ENCODE data around the gene CORO2B. TPM values are rescaled to one million over a fixed set of nuclear protein-coding genes. Genes with fewer than 3 reads are reported as not detected.

The CORO2B gene
- total RNA-seq, 8 experiments from 2014 or later, result 2.1 to 28.3 (median 16.4) TPM

DNA sequence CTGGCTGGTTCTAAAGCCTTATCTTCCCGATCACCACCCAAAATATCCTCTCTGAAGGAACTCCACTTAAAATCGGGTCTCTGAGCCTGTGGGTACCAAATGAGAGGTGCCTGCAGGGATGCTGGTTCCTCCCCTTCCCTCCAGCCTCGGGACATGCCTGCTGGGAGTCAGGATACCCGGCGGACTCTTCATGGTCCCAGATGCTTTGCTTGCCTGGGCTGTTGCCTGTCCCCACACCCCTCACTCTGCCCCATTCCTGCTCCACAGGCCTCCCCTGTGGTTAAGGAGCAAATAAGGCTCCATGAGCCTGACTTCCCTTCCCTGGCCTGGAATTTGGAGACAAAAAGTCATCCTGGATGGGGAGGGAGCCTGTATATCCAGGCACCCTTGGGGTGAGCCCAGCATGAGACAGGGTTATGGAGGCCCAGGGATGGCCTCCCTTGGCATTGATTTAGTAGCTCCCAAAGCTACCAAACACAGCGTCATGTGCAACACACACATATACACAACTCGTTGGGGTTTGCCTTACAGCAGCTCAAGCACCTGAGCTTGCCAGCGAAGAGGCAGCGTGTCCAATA lies 12.3 kb upstream of the CORO2B start:
- in situ Hi-C loops (cut with MboI; ENCODE audit: low pct_unique_long_range_greater_than_20kb in 2 of 9, low sequenced_read_pairs in 9 of 9, unreplicated experiment in 9 of 9), result loop anchor here in 7 of 9 experiments (25.0 kb wide), 3 partner anchors 96 to 321 kb away; no protein-coding TSS in a partner anchor
- peaks cover 14 to 16% of the 10 kb centered on the region in 2 donors for H3K4me1 ChIP-seq (replicated peaks in 1 of 2)

DNA sequence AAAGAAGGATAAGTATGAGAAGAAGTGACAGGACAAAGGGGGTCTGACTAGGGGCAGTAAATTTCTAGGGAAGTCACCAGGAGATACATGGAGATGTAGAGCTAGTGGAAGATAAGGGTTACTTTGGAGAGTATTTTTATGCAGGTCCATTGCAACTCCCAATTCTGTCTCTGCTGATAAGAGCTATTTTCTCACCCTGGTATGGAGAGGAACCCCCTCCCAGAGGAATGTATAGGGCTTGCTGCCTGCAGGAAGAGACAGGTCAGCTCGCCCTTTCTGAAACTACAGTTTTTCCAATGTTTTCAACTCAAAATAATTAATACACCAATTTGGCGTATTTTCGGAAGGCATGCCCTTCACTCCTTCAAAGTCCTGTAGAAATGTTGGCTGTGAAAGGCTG lies 11.4 kb upstream of the CORO2B start:
- Histone ChIP-seq H3K4me1 (replicated peaks in 1 of 2) (peaks cover 15 to 16% of the 10 kb centered on the region in 2 donors), H3K4me3 (no peak overlapping the region), H3K27ac (no peak overlapping the region)
- ATAC-seq (replicated peaks in 6 of 8), result no peak
- 93 to 100% (median 100%) methylated on average over 1 to 3 of the region's 3 CpGs; no CpG with 5 or more reads in 5 of the 10 experiments for WGBS, 10 experiments
- in situ Hi-C loops (cut with MboI; ENCODE audit: low pct_unique_long_range_greater_than_20kb in 2 of 9, low sequenced_read_pairs in 9 of 9, unreplicated experiment in 9 of 9), result loop anchor here in 7 of 9 experiments (25.0 kb wide), 3 partner anchors 95 to 320 kb away; no protein-coding TSS in a partner anchor

More for the DNA sequence above, 12.3 kb upstream of the CORO2B start:
- H3K4me3 ChIP-seq, result no peak overlapping the region
- no peak for ATAC-seq (replicated peaks in 6 of 8)
- 0 to 100% (median 4%) methylated on average over 1 to 6 of the region's 9 CpGs; no CpG with 5 or more reads in 4 of the 10 experiments for WGBS, 10 experiments
- H3K27ac ChIP-seq, result no peak overlapping the region

DNA sequence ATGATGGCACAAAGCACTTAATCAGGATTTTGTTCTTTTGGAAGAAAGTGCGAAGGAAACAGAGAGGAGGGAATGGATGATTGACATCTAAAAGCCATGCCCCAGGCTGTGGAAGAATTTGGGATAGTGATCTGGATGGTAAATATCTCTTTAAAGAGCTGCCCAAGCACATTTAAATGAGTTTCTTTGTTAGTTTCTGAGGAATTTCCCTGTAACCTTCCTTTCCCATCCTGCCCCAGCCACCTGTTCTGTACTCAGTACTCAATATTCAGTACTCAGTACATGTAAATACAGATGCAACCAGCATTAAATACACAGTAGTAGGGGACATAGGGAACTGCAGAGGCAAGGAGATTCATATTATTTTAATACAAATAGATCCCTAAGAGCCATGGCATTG lies 7.8 kb upstream of the CORO2B start:
- peak in 2 of 8 experiments; percentile 34 to 37 for ATAC-seq (replicated peaks in 6 of 8)
- in situ Hi-C loops (cut with MboI; ENCODE audit: low pct_unique_long_range_greater_than_20kb in 2 of 9, low sequenced_read_pairs in 9 of 9, unreplicated experiment in 9 of 9), result loop anchor here in 7 of 9 experiments (25.0 kb wide), 3 partner anchors 91 to 316 kb away; no protein-coding TSS in a partner anchor
- WGBS, 10 experiments, result 83 to 100% (median 88%) methylated on average over 1 of the region's 1 CpG; no CpG with 5 or more reads in 6 of the 10 experiments
- no peak overlapping the region for H3K4me3 ChIP-seq
- no peak overlapping the region for H3K27ac ChIP-seq
- peaks cover 35 to 37% of the 10 kb centered on the region in 2 donors for H3K4me1 ChIP-seq (replicated peaks in 1 of 2)

DNA sequence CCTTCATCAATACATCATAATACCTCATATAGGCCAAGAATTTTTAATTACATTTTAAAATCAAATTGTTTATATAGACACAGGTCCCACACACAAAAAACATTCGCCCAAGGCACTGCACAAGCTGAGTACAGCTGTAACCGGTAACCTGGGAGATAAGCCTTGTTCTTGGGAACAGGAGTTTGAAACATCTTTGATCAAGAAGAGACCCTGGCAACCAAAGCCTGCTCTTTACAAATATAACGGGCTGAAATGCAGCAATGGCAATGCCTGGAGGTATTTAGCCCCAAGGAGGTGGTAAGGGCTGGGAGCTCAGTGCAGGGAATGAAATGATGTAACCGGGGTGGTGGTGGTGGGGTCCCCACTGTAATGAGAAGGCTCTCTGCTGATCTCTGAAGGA lies 7.2 kb upstream of the CORO2B start:
- Histone ChIP-seq H3K27ac (no peak overlapping the region), H3K4me3 (no peak overlapping the region), H3K4me1 (replicated peaks in 1 of 2) (peaks cover 40 to 43% of the 10 kb centered on the region in 2 donors)
- 50 to 90% (median 68%) methylated on average over 1 to 4 of the region's 4 CpGs for WGBS, 10 experiments
- ATAC-seq (replicated peaks in 6 of 8), result peak in 3 of 8 experiments; percentile 3 to 76 (median 45)
- in situ Hi-C loops (cut with MboI; ENCODE audit: low pct_unique_long_range_greater_than_20kb in 2 of 9, low sequenced_read_pairs in 9 of 9, unreplicated experiment in 9 of 9), result loop anchor here in 7 of 9 experiments (25.0 kb wide), 3 partner anchors 91 to 316 kb away; no protein-coding TSS in a partner anchor

DNA sequence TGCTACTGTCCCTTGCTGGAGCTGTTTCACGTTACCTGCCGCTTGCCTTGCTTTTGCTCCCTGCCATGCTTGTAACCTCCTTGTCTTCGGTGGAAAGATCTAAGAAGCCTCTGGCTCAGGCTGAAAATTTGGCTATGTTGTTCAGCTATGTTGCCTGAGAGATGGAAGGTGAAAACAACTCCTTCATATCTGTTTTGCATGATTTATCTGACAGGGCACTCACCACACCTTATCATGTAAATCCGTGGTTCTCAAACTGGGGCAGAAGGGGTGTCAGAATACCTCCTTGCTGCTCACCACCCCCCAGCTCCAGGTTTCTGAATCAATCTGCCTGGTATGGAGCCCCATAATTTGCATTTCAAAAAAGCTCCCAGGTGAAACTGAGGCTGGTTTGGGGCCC lies 6.5 kb upstream of the CORO2B start:
- 50 to 87% (median 80%) methylated on average over 1 to 4 of the region's 4 CpGs for WGBS, 10 experiments
- H3K4me1 ChIP-seq (replicated peaks in 1 of 2), result peaks cover 41 to 44% of the 10 kb centered on the region in 2 donors

DNA sequence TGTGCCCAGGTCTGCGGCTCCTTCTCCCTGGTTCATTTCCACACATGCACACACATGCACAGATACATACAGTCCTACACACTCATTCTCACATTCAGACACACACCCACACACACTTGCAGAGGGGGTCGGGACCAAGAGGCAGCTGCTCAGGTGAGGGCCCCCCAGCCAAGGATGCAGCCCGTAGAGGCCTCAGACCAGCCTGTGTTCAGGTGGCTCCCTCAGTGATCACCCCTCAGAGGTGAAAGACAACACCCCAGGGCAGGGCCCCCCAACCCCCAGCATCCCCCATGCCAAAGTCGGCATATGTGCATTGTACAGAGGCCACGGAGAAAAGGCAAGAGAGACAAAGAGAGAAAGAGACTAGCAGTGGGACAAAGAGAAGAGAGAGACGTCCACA lies 5.9 kb upstream of the CORO2B start:
- Histone ChIP-seq H3K4me3 (no peak overlapping the region), H3K27ac (no peak overlapping the region), H3K4me1 (replicated peaks in 1 of 2) (peaks cover 45 to 49% of the 10 kb centered on the region in 2 donors)
- WGBS, 10 experiments, result 40 to 87% (median 61%) methylated on average over 1 to 4 of the region's 6 CpGs; no CpG with 5 or more reads in 4 of the 10 experiments
- ATAC-seq (replicated peaks in 6 of 8), result no peak
- in situ Hi-C loops (cut with MboI; ENCODE audit: low pct_unique_long_range_greater_than_20kb in 2 of 9, low sequenced_read_pairs in 9 of 9, unreplicated experiment in 9 of 9), result loop anchor here in 7 of 9 experiments (25.0 kb wide), 3 partner anchors 89 to 314 kb away; no protein-coding TSS in a partner anchor

More for the DNA sequence above, 6.5 kb upstream of the CORO2B start:
- in situ Hi-C loops (cut with MboI; ENCODE audit: low pct_unique_long_range_greater_than_20kb in 2 of 9, low sequenced_read_pairs in 9 of 9, unreplicated experiment in 9 of 9), result loop anchor here in 7 of 9 experiments (25.0 kb wide), 3 partner anchors 90 to 315 kb away; no protein-coding TSS in a partner anchor
- peak in 2 of 8 experiments; percentile 24 to 36 for ATAC-seq (replicated peaks in 6 of 8)
- no peak overlapping the region for H3K4me3 ChIP-seq
- no peak overlapping the region for H3K27ac ChIP-seq

DNA sequence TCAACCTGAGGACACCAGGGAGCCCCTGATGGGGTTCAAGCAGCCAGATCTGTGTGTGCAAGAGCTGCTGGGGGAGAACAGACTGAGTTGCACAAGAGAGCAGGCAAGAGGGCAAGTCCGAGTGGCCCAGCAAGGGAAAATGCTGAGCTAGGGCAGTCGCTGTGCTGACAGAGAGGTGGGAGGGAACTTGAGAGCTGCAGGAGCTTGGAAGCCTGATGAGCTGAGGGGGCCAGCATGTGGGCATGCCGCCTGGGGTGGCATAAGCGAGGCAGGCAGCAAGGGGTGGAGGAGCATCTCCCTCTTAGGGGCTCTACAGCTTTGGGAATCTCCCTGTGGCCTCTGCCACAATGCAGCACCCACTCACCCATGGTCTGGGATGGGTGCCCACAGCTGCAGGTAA lies 4.7 kb upstream of the CORO2B start:
- ATAC-seq (replicated peaks in 6 of 8), result no peak
- H3K27ac ChIP-seq, result no peak overlapping the region

DNA sequence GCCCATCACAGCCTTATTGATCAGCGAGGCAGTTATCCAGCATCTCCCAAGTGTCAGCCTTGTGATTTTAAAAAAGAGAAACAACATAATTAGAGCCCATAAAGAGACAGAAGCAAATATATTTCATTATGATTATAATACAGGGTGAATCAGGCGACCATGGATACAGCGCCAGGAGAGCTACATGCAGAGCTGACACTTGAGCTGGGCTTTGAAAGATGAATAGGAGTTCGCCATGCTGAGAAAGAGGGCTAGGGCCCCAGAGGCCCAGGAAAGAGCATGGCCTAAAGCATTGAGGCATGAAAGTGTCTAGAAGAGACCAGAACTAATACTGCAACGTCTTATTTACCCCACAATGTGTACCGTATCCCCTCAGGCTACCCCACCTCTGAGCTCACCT lies 4.2 kb upstream of the CORO2B start:
- in situ Hi-C loops (cut with MboI; ENCODE audit: low pct_unique_long_range_greater_than_20kb in 2 of 9, low sequenced_read_pairs in 9 of 9, unreplicated experiment in 9 of 9), result loop anchor here in 7 of 9 experiments (25.0 kb wide), 3 partner anchors 88 to 313 kb away; no protein-coding TSS in a partner anchor
- peaks cover 50% of the 10 kb centered on the region in 2 donors for H3K4me1 ChIP-seq (replicated peaks in 1 of 2)
- H3K27ac ChIP-seq, result peak overlapping the region in 1 of 2 donors; percentile 24
- H3K4me3 ChIP-seq, result no peak overlapping the region
- WGBS, 10 experiments, result 33 to 80% (median 58%) methylated on average over 1 to 6 of the region's 6 CpGs; no CpG with 5 or more reads in 2 of the 10 experiments
- ATAC-seq (replicated peaks in 6 of 8), result peak in 3 of 8 experiments; percentile 18 to 21 (median 18)

More for the DNA sequence above, 4.7 kb upstream of the CORO2B start:
- WGBS, 10 experiments, result 40 to 65% methylated on average over 1 to 3 of the region's 4 CpGs; no CpG with 5 or more reads in 8 of the 10 experiments
- Histone ChIP-seq H3K4me1 (replicated peaks in 1 of 2) (peaks cover 48 to 50% of the 10 kb centered on the region in 2 donors), H3K4me3 (no peak overlapping the region)
- in situ Hi-C loops (cut with MboI; ENCODE audit: low pct_unique_long_range_greater_than_20kb in 2 of 9, low sequenced_read_pairs in 9 of 9, unreplicated experiment in 9 of 9), result loop anchor here in 7 of 9 experiments (25.0 kb wide), 3 partner anchors 88 to 313 kb away; no protein-coding TSS in a partner anchor

DNA sequence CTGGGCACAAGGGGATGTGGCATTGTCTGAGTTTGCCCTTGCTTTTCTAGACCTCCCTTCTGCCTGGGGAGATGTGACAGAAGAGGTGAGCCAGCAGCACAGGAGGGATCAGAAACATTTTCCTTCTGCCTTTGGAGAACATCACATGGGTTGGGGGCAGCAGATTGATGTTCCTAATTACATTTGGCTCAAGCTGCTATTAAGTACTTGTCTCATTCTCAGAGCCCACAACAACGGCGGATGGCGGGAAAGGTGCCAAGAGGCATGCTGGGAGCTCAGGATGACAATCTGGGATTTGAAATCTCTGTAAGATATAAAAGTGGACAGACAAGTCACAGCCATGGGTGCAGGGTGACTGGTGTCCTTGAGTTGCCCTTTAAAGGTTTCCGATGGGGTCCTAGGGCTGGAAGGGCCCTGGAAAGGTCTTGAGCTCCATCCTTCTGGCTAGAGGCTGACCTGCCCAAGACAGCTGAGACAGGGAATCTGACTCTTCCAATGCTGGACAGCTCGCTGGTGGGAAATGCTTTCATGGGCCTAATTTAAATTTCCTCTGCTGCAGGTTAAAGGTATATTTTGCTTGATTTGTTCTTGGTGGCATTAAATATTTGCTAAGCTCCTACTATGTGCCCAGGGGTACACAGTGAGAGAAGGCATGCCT lies 2.4 kb upstream of the CORO2B start:
- H3K4me3 ChIP-seq, result no peak overlapping the region

DNA sequence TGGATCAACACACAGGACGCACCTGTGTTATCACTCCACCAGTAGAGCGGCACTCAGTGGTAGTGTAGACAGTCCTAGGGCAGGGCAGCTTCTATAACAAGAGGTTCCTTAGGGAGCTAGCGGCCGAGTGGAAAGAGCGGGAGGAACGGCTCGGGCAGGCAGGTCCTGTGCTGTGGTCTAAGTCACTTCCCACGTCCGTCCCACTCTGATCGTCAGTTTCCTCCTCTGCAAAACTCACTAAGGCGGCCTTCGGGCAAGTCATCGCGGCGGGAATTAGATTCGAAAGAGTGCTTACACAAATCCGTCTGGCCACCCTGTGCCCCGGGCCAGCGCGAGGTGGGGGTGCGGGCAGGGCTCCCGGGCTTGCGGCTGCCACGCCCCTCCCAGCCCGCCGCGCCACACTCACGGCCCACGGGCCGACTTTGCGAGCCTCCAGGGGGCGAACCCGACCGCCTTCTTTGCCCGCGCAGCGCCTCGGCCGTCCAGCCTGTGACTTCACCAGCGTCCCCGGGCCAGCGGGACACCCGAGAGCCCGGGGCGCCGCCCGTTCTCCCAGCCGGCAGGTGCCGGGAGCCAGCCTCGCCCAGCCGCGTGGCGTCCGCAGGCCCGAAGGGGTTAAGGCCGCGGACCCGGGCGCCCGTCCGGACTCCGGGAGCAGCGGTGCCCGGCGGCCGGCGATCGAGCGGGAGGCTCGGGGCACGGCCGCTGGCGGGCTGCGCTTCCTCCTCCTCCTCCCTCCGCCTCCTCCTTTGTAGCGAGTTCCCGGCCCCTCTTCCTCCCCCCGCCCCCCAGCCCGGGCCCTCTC lies 416 bp upstream of the CORO2B start:
- in situ Hi-C loops (cut with MboI; ENCODE audit: low pct_unique_long_range_greater_than_20kb in 2 of 9, low sequenced_read_pairs in 9 of 9, unreplicated experiment in 9 of 9), result no loop called here
- Histone ChIP-seq H3K4me1 (replicated peaks in 1 of 2) (peaks cover 47 to 54% of the 10 kb centered on the region in 2 donors), H3K4me3 (peak overlapping the region; percentile 53 to 99 (median 82)), H3K27ac (peak overlapping the region; percentile 87 to 90)
- ATAC-seq (replicated peaks in 6 of 8), result peak; percentile 64 to 75 (median 72)
- 0 to 12% (median 0%) methylated on average over 3 to 37 of the region's 79 CpGs; no CpG with 5 or more reads in 3 of the 10 experiments for WGBS, 10 experiments

More for the DNA sequence above, 2.4 kb upstream of the CORO2B start:
- no peak for ATAC-seq (replicated peaks in 6 of 8)
- Histone ChIP-seq H3K4me1 (replicated peaks in 1 of 2) (peaks cover 56 to 61% of the 10 kb centered on the region in 2 donors), H3K27ac (no peak overlapping the region)
- in situ Hi-C loops (cut with MboI; ENCODE audit: low pct_unique_long_range_greater_than_20kb in 2 of 9, low sequenced_read_pairs in 9 of 9, unreplicated experiment in 9 of 9), result no loop called here
- WGBS, 10 experiments, result 60 to 100% (median 77%) methylated on average over 1 to 5 of the region's 5 CpGs; no CpG with 5 or more reads in 6 of the 10 experiments

DNA sequence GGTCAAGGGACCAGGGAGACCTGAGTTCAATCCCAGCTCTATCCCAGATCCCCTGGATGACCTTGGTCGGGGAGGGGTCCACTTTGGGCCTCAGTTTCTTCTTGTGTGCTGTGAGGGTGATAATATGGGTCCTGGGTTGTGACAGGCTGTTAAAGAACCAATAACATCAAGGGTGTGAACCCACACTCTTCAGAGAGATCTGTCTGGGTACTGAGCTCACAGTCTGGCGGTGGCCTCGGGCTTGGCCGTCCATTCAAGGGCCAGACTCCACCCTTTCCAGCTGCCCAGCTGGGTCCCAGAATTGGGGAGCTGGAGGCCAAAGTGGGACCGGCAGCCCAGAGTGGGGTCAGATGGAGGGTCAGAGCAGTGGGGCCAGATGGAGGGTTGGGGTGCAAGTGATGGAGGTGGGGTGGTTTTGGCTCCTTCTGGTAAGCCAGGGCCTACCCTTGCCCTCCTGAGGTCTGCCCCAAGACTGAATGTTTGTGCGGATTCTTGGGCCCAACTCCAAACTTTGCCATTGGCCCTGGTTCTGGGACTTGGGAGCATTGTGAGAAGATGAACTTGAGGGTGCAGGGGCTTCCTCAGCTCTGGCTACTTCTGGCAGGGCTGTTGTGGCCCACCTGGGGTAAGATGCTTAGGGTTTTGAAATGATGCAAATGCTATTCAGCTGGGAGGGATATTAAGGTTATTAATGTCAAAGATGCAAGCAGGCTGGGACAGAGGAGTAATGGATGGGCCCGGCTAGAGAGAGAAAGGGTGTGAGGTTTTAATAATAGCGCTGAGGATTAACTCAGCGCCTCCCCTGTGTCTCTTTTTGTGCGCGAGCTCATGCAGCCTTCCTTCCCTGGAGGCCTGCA lies 1.5 kb downstream of the CORO2B start:
- Histone ChIP-seq H3K4me3 (peak overlapping the region; percentile 53 to 99 (median 82)), H3K4me1 (replicated peaks in 1 of 2) (peaks cover 52 to 55% of the 10 kb centered on the region in 2 donors), H3K27ac (peak overlapping the region; percentile 87 to 90)
- 0 to 100% (median 60%) methylated on average over 1 to 7 of the region's 11 CpGs; no CpG with 5 or more reads in 3 of the 10 experiments for WGBS, 10 experiments
- ATAC-seq (replicated peaks in 6 of 8), result peak in 4 of 8 experiments; percentile 3 to 24 (median 12)
- in situ Hi-C loops (cut with MboI; ENCODE audit: low pct_unique_long_range_greater_than_20kb in 2 of 9, low sequenced_read_pairs in 9 of 9, unreplicated experiment in 9 of 9), result no loop called here
